ENCODE data around the gene CFB. TPM values are rescaled to one million over a fixed set of nuclear protein-coding genes. Genes with fewer than 3 reads are reported as not detected.

CFB gene
- total and polyA plus RNA-seq, 2 of the 13 experiments (the other 11 are each of a cell fraction or from before 2014, with no cell fraction given) = 171 to 513 TPM

GRCh38 chr6:31948306-31948705 lies 2.4 kb downstream of the CFB start (continued):
- TF ChIP-seq ZNF615 (CRISPR knock-in tag; IDR thresholded peaks at IDR 0.05; ENCODE audit: borderline replicate concordance) (no peak), LRRFIP1 (CRISPR knock-in tag; conservative IDR thresholded peaks at IDR 0.05) (no peak), POLR2AphosphoS2 (IDR thresholded peaks at IDR 0.05; ENCODE audit: low read depth, low read length) (no peak), ATF4 (CRISPR knock-in tag; IDR thresholded peaks at IDR 0.05) (0 out of 4 replicates have a peak, but pooled peaks of 1 of the 2 experiments have one; percentile 24), RARA (CRISPR knock-in tag; IDR thresholded peaks at IDR 0.05) (peak; percentile 33), MXD4 (CRISPR knock-in tag; IDR thresholded peaks at IDR 0.05) (no peak), GABPB1 (CRISPR knock-in tag; IDR thresholded peaks at IDR 0.05) (no peak), ZNF121 (CRISPR knock-in tag; IDR thresholded peaks at IDR 0.05) (no peak), THAP11 (CRISPR knock-in tag; IDR thresholded peaks at IDR 0.05) (no peak), ATF7-NPFF (CRISPR knock-in tag; IDR thresholded peaks at IDR 0.05; ENCODE audit: low read depth) (no peak), ARHGAP35 (CRISPR knock-in tag; IDR thresholded peaks at IDR 0.05; ENCODE audit: borderline replicate concordance) (no peak), SNAPC4 (CRISPR knock-in tag; IDR thresholded peaks at IDR 0.05) (no peak), REXO4 (CRISPR knock-in tag; IDR thresholded peaks at IDR 0.05; ENCODE audit: borderline replicate concordance) (no peak), NFKB2 (CRISPR knock-in tag; IDR thresholded peaks at IDR 0.05; ENCODE audit: borderline replicate concordance) (no peak), ZNF331 (CRISPR knock-in tag; IDR thresholded peaks at IDR 0.05) (no peak), ATF6 (CRISPR knock-in tag; conservative IDR thresholded peaks at IDR 0.05) (no peak), ZNF281 (CRISPR knock-in tag; IDR thresholded peaks at IDR 0.05; ENCODE audit: borderline replicate concordance) (no peak)
